ENCODE measurements around the gene WWTR1. TPM values are rescaled to one million over a fixed set of nuclear protein-coding genes. Genes with fewer than 3 reads are reported as not detected.
A peak's percentile ranks its signal among the peaks of the same experiment; 100 is the strongest.

WWTR1 gene
- total RNA-seq, 4 donors from 2014 or later: 40.3 to 80.4 (median 67.6) TPM

GRCh38 chr3:149547954-149548668, 109.7 kb downstream of the WWTR1 start:
- no peaks in the 10 kb centered on the region for H3K36me3 ChIP-seq
- no peaks in the 10 kb centered on the region for H3K27me3 ChIP-seq
- H3K27ac ChIP-seq: peak overlapping the region; percentile 65 to 83 (median 76)
- intact Hi-C loops (cut with DNase I; ENCODE audit: low total_unique reads): no loop called here
- TF ChIP-seq EP300 (IDR thresholded peaks at IDR 0.05; ENCODE audit: low read depth) (no peak), POLR2A (IDR thresholded peaks at IDR 0.05) (no peak), CTCF (IDR thresholded peaks at IDR 0.05) (no peak), POLR2AphosphoS5 (IDR thresholded peaks at IDR 0.05) (peak; percentile 67 to 88 (median 82))
- H3K9me3 ChIP-seq: no peaks in the 10 kb centered on the region
- H3K4me3 ChIP-seq: no peak overlapping the region
- in situ Hi-C loops (cut with MboI; ENCODE audit: low pct_ligation_motif_present in 1 of 4, low pct_unique_long_range_greater_than_20kb in 1 of 4, low sequenced_read_pairs in 3 of 4): loop anchor here in 1 of 4 donors (10.0 kb wide), 1 partner anchor 107 kb away; the partner anchor contains the start of gene WWTR1
- H3K4me1 ChIP-seq: peaks cover 0 to 22% (median 14%) of the 10 kb centered on the region in 4 donors
- peak; percentile 51 for DNase-seq
- WGBS, 2 donors (ENCODE audit: low coverage in 1 of 2): 36 to 51% methylated on average over 9 to 13 of the region's 13 CpGs

GRCh38 chr3:149547413-149547812, 110.4 kb downstream of the WWTR1 start:
- in situ Hi-C loops (cut with MboI; ENCODE audit: low pct_ligation_motif_present in 1 of 4, low pct_unique_long_range_greater_than_20kb in 1 of 4, low sequenced_read_pairs in 3 of 4): loop anchor here in 1 of 4 donors (10.0 kb wide), 1 partner anchor 107 kb away; the partner anchor contains the start of gene WWTR1
- intact Hi-C loops (cut with DNase I; ENCODE audit: low total_unique reads): no loop called here

GRCh38 chr3:149545049-149545448, 112.8 kb downstream of the WWTR1 start:
- Histone ChIP-seq H3K27me3 (no peaks in the 10 kb centered on the region), H3K4me1 (peaks cover 0 to 34% (median 8%) of the 10 kb centered on the region in 4 donors), H3K4me3 (no peak overlapping the region), H3K27ac (peak overlapping the region in 3 of 4 donors; percentile 31 to 48 (median 38)), H3K36me3 (no peaks in the 10 kb centered on the region), H3K9me3 (no peaks in the 10 kb centered on the region)
- in situ Hi-C loops (cut with MboI; ENCODE audit: low pct_ligation_motif_present in 1 of 4, low pct_unique_long_range_greater_than_20kb in 1 of 4, low sequenced_read_pairs in 3 of 4): loop anchor here in 1 of 4 donors (10.0 kb wide), 1 partner anchor 110 kb away; the partner anchor contains the start of gene WWTR1
- TF ChIP-seq CTCF (IDR thresholded peaks at IDR 0.05) (no peak), POLR2AphosphoS5 (IDR thresholded peaks at IDR 0.05) (no peak), POLR2A (IDR thresholded peaks at IDR 0.05) (no peak), EP300 (IDR thresholded peaks at IDR 0.05; ENCODE audit: low read depth) (no peak)
- WGBS, 2 donors (ENCODE audit: low coverage in 1 of 2): 74 to 75% methylated on average over 2 of the region's 2 CpGs
- intact Hi-C loops (cut with DNase I; ENCODE audit: low total_unique reads): no loop called here
- DNase-seq: no peak

More at GRCh38 chr3:149547413-149547812, 110.4 kb downstream of the WWTR1 start:
- Histone ChIP-seq H3K9me3 (no peaks in the 10 kb centered on the region), H3K27ac (peak overlapping the region; percentile 65 to 83 (median 76)), H3K36me3 (no peaks in the 10 kb centered on the region), H3K4me1 (peaks cover 0 to 23% (median 8%) of the 10 kb centered on the region in 4 donors), H3K4me3 (no peak overlapping the region), H3K27me3 (no peaks in the 10 kb centered on the region)
- 56 to 66% methylated on average over 9 of the region's 9 CpGs for WGBS, 2 donors (ENCODE audit: low coverage in 1 of 2)
- peak; percentile 57 for DNase-seq
- TF ChIP-seq EP300 (IDR thresholded peaks at IDR 0.05; ENCODE audit: low read depth) (no peak), CTCF (IDR thresholded peaks at IDR 0.05) (no peak), POLR2AphosphoS5 (IDR thresholded peaks at IDR 0.05) (peak in 2 of 3 donors; percentile 11 to 18)
